Vagina (tissue), 2 donors: ENCODE results near the gene CHD9NB.

ENCODE experiments used
- CTCF ChIP-seq, 3 experiments: fragments of 450-650 bp in 2 of 3; fragments of 200-600 bp in 1 of 3; sonication (generic) in 1 of 3; IDR thresholded peaks; one replicate each; pipeline ENCODE4 v1.5.1; 2017 to 2019; ENCODE audit warnings: antibody characterized with exemption in 3 of 3, mild to moderate bottlenecking in 2 of 3, moderate library complexity in 2 of 3
- POLR2AphosphoS5 ChIP-seq, 2 donors: sonication (generic); formaldehyde crosslinking; IDR thresholded peaks; one replicate each; pipeline ENCODE4 v1.9.0; 2017; ENCODE audit warnings: antibody characterized with exemption in 2 of 2, mild to moderate bottlenecking in 2 of 2, low read depth in 1 of 2; ENCODE audit not compliant: insufficient read depth in 1 of 2

DNA sequence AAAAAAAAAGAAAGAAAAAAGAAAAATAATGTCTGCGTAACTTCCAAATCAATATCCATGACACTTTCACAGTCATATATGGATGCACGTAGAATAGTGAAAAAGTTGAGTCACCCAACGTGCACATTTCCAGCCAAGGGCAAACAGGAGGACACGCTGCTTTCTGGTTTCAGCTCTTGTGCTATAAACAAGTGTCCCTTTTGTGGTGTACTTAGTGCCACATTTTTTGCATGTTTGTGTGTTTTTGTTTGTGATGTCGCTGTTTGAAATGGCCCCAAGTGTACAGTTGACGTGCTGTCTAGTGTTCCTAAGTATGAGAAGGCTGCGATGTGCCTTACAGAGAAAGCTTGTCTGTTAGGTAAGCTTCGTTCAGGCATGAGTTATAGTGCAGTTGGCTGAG, 5.0 kb upstream of the CHD9NB start:
- TF ChIP-seq CTCF (IDR thresholded peaks at IDR 0.05) (no peak), POLR2AphosphoS5 (IDR thresholded peaks at IDR 0.05; ENCODE audit: insufficient read depth in 1 of 2, low read depth in 1 of 2) (no peak)
